T-cell (primary cell): ENCODE measurements around the gene TEKT1. TPM values are rescaled to one million over a fixed set of nuclear protein-coding genes. Genes with fewer than 3 reads are reported as not detected.
"Not testable (repeated sequence)": the region's sequence is repeated elsewhere in the genome, so short reads cannot be mapped to it uniquely, and the experiment has no call there.

Experiments
- ATAC-seq, 4 experiments: fragments of 200-7000 bp in 3 of 4; fragments of 150-1000 bp in 1 of 4; cut with Tn5 transposase; replicated peaks in 1 of 4; 1 replicate in 3 of 4; 2 replicates in 1 of 4; pipeline ENCODE4 v1.10.0; 2021; ENCODE audit warnings: moderate library complexity in 3 of 4, mild to moderate bottlenecking in 2 of 4, moderate number of reproducible peaks in 1 of 4
- CTCF ChIA-PET, 2 donors: fragments of 300-600 bp; sonication (Branson Sonifier 250); formaldehyde crosslinking; loops; one replicate each; lab custom pipeline; 2022; ENCODE audit warnings: antibody characterized with exemption in 2 of 2; lab: Charles Lee
- POLR2A ChIA-PET, 2 donors: fragments of 300-600 bp; sonication (Branson Sonifier 250); formaldehyde crosslinking; loops; one replicate each; lab custom pipeline; 2022; ENCODE audit warnings: antibody characterized with exemption in 2 of 2; lab: Charles Lee
- DNase-seq, 35 experiments: peaks; one replicate each; pipeline versions ENCODE4 v3.0.0 to v3.0.0-alpha.2; 2013 to 2023
- H3K27ac ChIP-seq: one replicate; pipeline ENCODE4 v1.5.1; 2013; ENCODE audit warnings: low read length
- H3K27me3 ChIP-seq, 2 experiments: replicated peaks in 1 of 2; 1 replicate in 1 of 2; 2 replicates in 1 of 2; pipeline versions ENCODE4 v1.6.1 to v1.7.0; 2013; ENCODE audit warnings: low read length in 1 of 2, mixed read lengths in 1 of 2; ENCODE audit not compliant: control insufficient read depth in 2 of 2, insufficient read depth in 2 of 2; ENCODE audit errors: extremely low read depth in 1 of 2
- H3K36me3 ChIP-seq, 2 donors: 1 replicate in 1 of 2; 2 replicates in 1 of 2; pipeline versions ENCODE4 v1.6.1 to v1.7.0; 2013; ENCODE audit warnings: low read length in 1 of 2; ENCODE audit not compliant: control insufficient read depth in 2 of 2, insufficient read depth in 1 of 2; ENCODE audit errors: extremely low read depth in 1 of 2
- H3K4me1 ChIP-seq, 2 experiments: 1 replicate in 1 of 2; 2 replicates in 1 of 2; pipeline versions ENCODE4 v1.6.1 to v1.7.0; 2013; ENCODE audit warnings: low read length in 2 of 2, mixed read lengths in 1 of 2; ENCODE audit not compliant: insufficient read depth in 2 of 2, control insufficient read depth in 1 of 2; ENCODE audit errors: extremely low read depth in 1 of 2
- H3K4me3 ChIP-seq, 2 donors: 1 replicate in 1 of 2; 2 replicates in 1 of 2; pipeline versions ENCODE4 v1.5.1 to v1.7.0; 2013; ENCODE audit warnings: mild to moderate bottlenecking in 2 of 2, low read length in 1 of 2, moderate library complexity in 1 of 2; ENCODE audit not compliant: control insufficient read depth in 1 of 2; ENCODE audit errors: extremely low read depth in 1 of 2
- H3K9me3 ChIP-seq: 2 replicates; pipeline ENCODE4 v1.7.0; 2013
- H3K27ac Mint-ChIP-seq, 2 donors: one replicate each; pipeline ENCODE4 v1.8.0; 2020 to 2021; ENCODE audit warnings: mild to moderate bottlenecking in 2 of 2, mixed read lengths in 2 of 2
- H3K27me3 Mint-ChIP-seq, 2 donors: one replicate each; pipeline ENCODE4 v1.8.0; 2021 to 2022; ENCODE audit warnings: mixed read lengths in 2 of 2
- H3K36me3 Mint-ChIP-seq: one replicate; pipeline ENCODE4 v1.8.0; 2021; ENCODE audit warnings: mixed read lengths
- H3K4me1 Mint-ChIP-seq, 3 donors: one replicate each; pipeline ENCODE4 v1.8.0; 2020 to 2022; ENCODE audit warnings: mixed read lengths in 3 of 3, mild to moderate bottlenecking in 1 of 3
- H3K4me3 Mint-ChIP-seq, 3 donors: one replicate each; pipeline ENCODE4 v1.8.0; 2020 to 2022; ENCODE audit warnings: mild to moderate bottlenecking in 3 of 3, mixed read lengths in 3 of 3, moderate library complexity in 3 of 3
- H3K9me3 Mint-ChIP-seq, 3 donors: one replicate each; pipeline ENCODE4 v1.8.0; 2020 to 2022; ENCODE audit warnings: mixed read lengths in 3 of 3
- WGBS: methylation state at CpG from one replicate; pipeline ENCODE4 v1.1.5; 2013; ENCODE audit warnings: missing lambda C conversion rate; ENCODE audit not compliant: insufficient coverage; 5-methylcytosine and 5-hydroxymethylcytosine counted together
- total RNA-seq, 35 experiments: library from RNA in 6 of 35; stranded (reverse) in 6 of 35; fragments of 120-200 nt in 1 of 35; gene quantifications; one replicate each; pipeline versions ENCODE4 v1.2.1 to v1.2.4 and lab custom pipeline; 2013 to 2026

TEKT1 gene
- total RNA-seq: not detected
- not detected for total RNA-seq (2013)
- total RNA-seq (lab: John Stamatoyannopoulos, UW): 0 to 0.20 (median 0) reads per million in 29 experiments

DNA sequence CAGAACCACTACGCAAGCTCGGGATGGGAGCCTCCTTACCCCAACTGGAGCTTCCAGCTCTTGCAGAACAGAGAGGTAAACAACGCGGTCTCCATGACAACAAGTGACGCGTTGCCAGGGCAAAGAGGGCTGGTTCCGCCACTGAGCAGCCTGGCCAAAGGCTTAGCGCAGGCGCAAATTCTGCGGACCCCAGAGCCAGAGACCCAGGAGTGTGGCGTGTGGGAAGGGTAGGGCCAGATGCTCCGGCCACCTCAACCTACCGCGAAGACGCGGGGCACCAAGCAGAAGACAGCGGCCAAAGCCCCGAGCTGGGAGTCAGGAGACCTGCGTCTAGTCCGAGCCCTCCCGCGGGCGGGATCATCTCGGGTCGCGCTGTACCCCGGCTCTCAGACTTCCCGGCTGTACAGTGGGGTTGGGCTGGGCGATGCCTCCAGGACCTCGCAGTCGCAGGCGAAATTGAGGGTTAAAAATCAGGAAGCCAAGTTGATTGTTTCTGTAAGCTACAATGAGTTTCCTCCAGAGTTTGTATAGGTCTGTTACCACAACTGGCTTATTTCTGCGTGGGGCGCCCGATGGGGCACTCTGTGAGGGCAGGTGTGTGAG is at the start of gene TEKT1:
TSS of gene TEKT1 (minus strand) at position 69 of the 603 bp plus-strand sequence. CDS start 1,353 bp downstream, outside the sequence.
- Mint-ChIP-seq H3K4me3 (peak within 1 kb of the TSS; percentile 59 to 79 (median 70)), H3K27ac (no peak within 1 kb of the TSS), H3K36me3 (no peaks in the 10 kb centered on the region), H3K9me3 (no peaks in the 10 kb centered on the region), H3K4me1 (peaks cover 11 to 18% (median 18%) of the 10 kb centered on the region in 3 donors), H3K27me3 (peaks cover 46 to 72% of the 10 kb centered on the region in 2 donors)
- no peaks in the 10 kb centered on the region for H3K36me3 ChIP-seq
- H3K9me3 ChIP-seq: no peaks in the 10 kb centered on the region
- 5% methylated on average over 21 of the region's 35 CpGs for whole genome bisulfite sequencing
- ATAC-seq: peak; percentile 82 to 94 (median 86)
- H3K4me1 ChIP-seq: peaks cover 5 to 12% of the 10 kb centered on the region in 2 experiments
- peak; percentile 18 to 85 (median 70) for DNase-seq
- H3K4me3 ChIP-seq: peak within 1 kb of the TSS; percentile 25 to 59
- H3K27me3 ChIP-seq: peaks cover 12 to 34% of the 10 kb centered on the region in 2 experiments
- POLR2A ChIA-PET: no interaction called here
- CTCF ChIA-PET: interaction anchor here (0.6 to 1.0 kb wide), 3 partner anchors 12 to 206 kb away, joined by 3 to 5 read pairs (median 4); no protein-coding TSS in a partner anchor
- no peak within 1 kb of the TSS for H3K27ac ChIP-seq

DNA sequence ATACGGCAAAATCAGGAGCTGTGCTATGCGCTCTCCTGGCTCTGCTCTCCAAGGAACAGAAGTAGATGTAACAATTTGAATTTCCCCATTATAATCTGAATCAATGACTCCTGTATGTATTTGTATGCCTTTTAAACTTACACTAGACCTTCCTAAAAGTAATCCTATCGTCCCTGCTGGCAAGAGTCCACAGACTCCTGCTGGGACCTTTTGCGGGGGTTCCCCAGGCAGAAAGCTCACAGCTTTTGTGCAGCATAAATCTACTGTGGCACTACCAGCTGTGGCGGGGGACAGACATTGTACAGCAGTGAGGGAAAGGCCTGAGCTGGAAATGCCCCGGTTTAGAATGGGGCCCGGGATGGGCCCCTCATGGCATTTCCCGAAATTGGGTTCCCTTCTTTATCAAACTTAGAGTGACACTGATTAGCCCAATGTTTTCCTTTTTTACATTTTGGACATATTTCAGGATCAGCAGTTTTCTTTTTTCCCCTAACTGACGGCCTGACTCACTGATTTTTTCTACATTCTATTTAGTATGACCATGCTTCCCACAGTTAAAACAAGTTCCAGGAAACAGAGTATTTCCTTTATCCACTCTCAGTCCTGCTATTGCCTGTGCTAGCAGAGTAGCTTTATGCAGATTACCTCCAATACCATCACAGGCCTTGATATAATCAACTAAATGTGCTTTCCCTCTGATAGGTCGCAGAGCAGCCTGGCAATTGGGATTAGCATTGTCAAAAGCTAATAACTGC is 47.9 kb upstream of the TEKT1 start:
- POLR2A ChIA-PET, H3K27ac ChIP-seq, H3K36me3 ChIP-seq, H3K4me1 Mint-ChIP-seq, H3K36me3 Mint-ChIP-seq, H3K27me3 ChIP-seq, H3K4me1 ChIP-seq, H3K27ac Mint-ChIP-seq, H3K4me3 ChIP-seq, CTCF ChIA-PET, DNase-seq, ATAC-seq, H3K4me3 Mint-ChIP-seq, H3K9me3 ChIP-seq: not testable (repeated sequence)
- Mint-ChIP-seq H3K27me3 (peaks cover 10 to 41% of the 10 kb centered on the region in 2 donors), H3K9me3 (peaks cover 9 to 18% (median 13%) of the 10 kb centered on the region in 3 donors)
- 53% methylated on average over 4 of the region's 10 CpGs for WGBS

DNA sequence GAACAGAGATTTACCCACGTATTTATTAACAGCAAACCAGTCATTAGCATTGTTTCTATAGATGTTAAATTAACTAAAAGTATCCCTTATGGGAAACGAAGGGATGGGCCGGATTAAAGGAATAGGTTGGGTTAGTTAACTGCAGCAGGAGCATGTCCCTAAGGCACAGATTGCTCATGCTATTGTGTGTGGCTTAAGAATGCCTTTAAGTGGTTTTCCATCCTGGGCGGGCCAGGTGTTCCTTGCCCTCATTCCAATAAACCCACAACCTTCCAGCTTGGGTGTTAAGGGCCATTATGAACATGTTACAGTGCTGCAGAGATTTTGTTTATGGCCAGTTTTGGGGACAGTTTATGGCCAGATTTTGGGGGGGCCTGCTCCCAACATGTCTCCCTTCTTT is 43.7 kb upstream of the TEKT1 start:
- H3K27me3 Mint-ChIP-seq: peaks cover 18 to 35% of the 10 kb centered on the region in 2 donors
- H3K4me1 ChIP-seq, DNase-seq, H3K9me3 ChIP-seq, H3K9me3 Mint-ChIP-seq, H3K27ac Mint-ChIP-seq, H3K4me1 Mint-ChIP-seq, H3K27ac ChIP-seq, H3K4me3 Mint-ChIP-seq, H3K36me3 ChIP-seq, H3K36me3 Mint-ChIP-seq, H3K27me3 ChIP-seq, H3K4me3 ChIP-seq, ATAC-seq: not testable (repeated sequence)
- ChIA-PET POLR2A (interaction anchor here in 1 of 2 donors (0.7 kb wide), 1 partner anchor 82 kb away, joined by 5 read pairs; no protein-coding TSS in a partner anchor), CTCF (interaction anchor here in 1 of 2 donors (0.8 kb wide), 1 partner anchor 31 kb away, joined by 3 read pairs; no protein-coding TSS in a partner anchor)
- 83% methylated on average over 2 of the region's 4 CpGs for WGBS

DNA sequence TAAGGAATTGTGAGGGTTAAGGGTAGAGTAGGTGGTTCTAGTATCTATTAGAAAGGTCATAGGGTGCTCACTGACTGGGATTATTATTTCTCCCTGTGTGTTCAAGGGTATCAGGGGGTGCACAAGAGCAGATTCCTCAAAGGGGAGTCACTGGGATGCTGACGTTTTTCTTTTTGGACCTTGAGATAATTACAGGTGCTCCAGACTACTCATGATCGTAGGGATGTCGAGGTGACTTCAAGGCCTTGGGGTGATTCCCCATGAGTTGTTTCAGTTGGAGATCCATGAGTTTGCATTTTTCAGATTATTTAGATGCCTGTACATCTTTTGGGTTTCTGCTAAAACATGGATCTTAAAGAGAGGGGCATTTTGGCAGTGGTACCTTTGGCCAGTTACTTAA is 41.4 kb upstream of the TEKT1 start:
- H3K27me3 Mint-ChIP-seq: peaks cover 19 to 28% of the 10 kb centered on the region in 2 donors
- DNase-seq (no peak), ATAC-seq (no peak)
- Histone ChIP-seq H3K4me1 (no peaks in the 10 kb centered on the region), H3K36me3 (no peaks in the 10 kb centered on the region), H3K27me3 (peaks cover 0 to 3% of the 10 kb centered on the region in 2 experiments), H3K4me3 (no peak overlapping the region), H3K9me3 (no peaks in the 10 kb centered on the region), H3K27ac (no peak overlapping the region)
- H3K4me1 Mint-ChIP-seq: no peaks in the 10 kb centered on the region
- H3K27ac Mint-ChIP-seq: no peak overlapping the region
- no peaks in the 10 kb centered on the region for H3K9me3 Mint-ChIP-seq
- CTCF ChIA-PET: no interaction called here
- WGBS: 100% methylated on average over 2 of the region's 3 CpGs
- no peak overlapping the region for H3K4me3 Mint-ChIP-seq
- no peaks in the 10 kb centered on the region for H3K36me3 Mint-ChIP-seq
- POLR2A ChIA-PET: no interaction called here

DNA sequence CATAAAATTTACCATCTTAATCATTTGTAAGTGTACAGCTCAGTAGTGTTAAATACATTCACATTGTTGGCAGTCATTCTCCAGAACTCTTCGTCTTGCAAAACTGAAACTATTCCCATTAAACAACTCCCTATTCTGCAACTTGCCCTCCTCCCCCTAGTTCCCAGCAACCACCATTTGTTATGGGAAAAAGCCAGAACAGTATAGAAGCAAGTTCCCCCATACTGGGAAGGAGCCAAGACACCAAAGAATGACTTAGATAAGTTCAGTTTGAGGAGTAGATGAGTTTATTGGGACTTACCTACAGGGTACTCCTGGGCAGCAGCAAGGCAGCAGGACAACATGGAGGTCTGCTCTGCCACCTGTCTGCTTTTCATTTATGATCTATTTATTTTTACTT is 39.3 kb upstream of the TEKT1 start:
- Histone ChIP-seq H3K36me3 (no peaks in the 10 kb centered on the region), H3K27ac (no peak overlapping the region), H3K9me3 (no peaks in the 10 kb centered on the region), H3K4me1 (no peaks in the 10 kb centered on the region), H3K27me3 (peaks cover 0 to 3% of the 10 kb centered on the region in 2 experiments), H3K4me3 (no peak overlapping the region)
- DNase-seq (no peak), ATAC-seq (no peak)
- H3K36me3 Mint-ChIP-seq: no peaks in the 10 kb centered on the region
- no peak overlapping the region for H3K27ac Mint-ChIP-seq
- H3K4me3 Mint-ChIP-seq: no peak overlapping the region
- peaks cover 14 to 17% of the 10 kb centered on the region in 2 donors for H3K27me3 Mint-ChIP-seq
- WGBS: no CpG with 5 or more reads among the region's 1 CpG
- H3K9me3 Mint-ChIP-seq: no peaks in the 10 kb centered on the region
- ChIA-PET CTCF (no interaction called here), POLR2A (no interaction called here)
- H3K4me1 Mint-ChIP-seq: no peaks in the 10 kb centered on the region

DNA sequence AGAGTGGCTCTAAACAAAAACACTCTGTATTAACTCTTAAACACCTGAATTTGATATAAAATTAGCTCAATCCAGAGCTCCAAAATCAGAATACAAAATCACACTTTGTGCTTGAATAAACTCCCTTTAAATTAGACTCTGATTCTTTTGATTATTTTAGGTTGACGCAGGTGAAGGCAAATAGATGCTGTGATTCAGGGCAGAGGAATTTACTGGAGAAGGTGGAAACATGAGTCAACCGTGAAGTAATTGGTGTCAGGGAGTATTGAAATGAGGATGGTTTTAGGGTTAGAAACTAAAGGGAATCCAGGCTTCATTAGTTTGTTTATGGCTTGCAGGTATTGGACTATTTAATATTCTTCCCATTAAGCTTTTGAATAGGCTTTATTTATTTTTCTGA is 37.1 kb upstream of the TEKT1 start:
- no peak overlapping the region for H3K27ac ChIP-seq

More for the DNA sequence above, 37.1 kb upstream of the TEKT1 start:
- H3K9me3 Mint-ChIP-seq: no peaks in the 10 kb centered on the region
- Histone ChIP-seq H3K9me3 (no peaks in the 10 kb centered on the region), H3K27me3 (peaks cover 0 to 3% of the 10 kb centered on the region in 2 experiments), H3K36me3 (no peaks in the 10 kb centered on the region), H3K4me3 (no peak overlapping the region), H3K4me1 (no peaks in the 10 kb centered on the region)
- H3K4me3 Mint-ChIP-seq: no peak overlapping the region
- peaks cover 17 to 25% of the 10 kb centered on the region in 2 donors for H3K27me3 Mint-ChIP-seq
- no peak overlapping the region for H3K27ac Mint-ChIP-seq
- ChIA-PET CTCF (interaction anchor here in 1 of 2 donors (0.9 kb wide), 1 partner anchor 25 kb away, joined by 3 read pairs; no protein-coding TSS in a partner anchor), POLR2A (interaction anchor here in 1 of 2 donors (0.8 kb wide), 1 partner anchor 1608 kb away, joined by 5 read pairs; no protein-coding TSS in a partner anchor)
- ATAC-seq (no peak), DNase-seq (no peak)
- H3K4me1 Mint-ChIP-seq: no peaks in the 10 kb centered on the region
- 90% methylated on average over 2 of the region's 2 CpGs for WGBS
- H3K36me3 Mint-ChIP-seq: no peaks in the 10 kb centered on the region
